Loucy (cell line): ENCODE data around the gene MRPS11.

ENCODE experiments used
- CTCF ChIP-seq: fragments of 200-600 bp; sonication (generic); conservative IDR thresholded peaks from 2 replicates; pipeline ENCODE4 v1.5.1; 2014; ENCODE audit warnings: mild to moderate bottlenecking, antibody characterized with exemption, low read length
- EZH2phosphoT487 ChIP-seq: fragments of 200-600 bp; IDR thresholded peaks from 2 replicates; pipeline ENCODE4 v1.6.1; 2018; ENCODE audit warnings: antibody characterized with exemption, mild to moderate bottlenecking, moderate library complexity, borderline replicate concordance

GRCh38 chr15:88438181-88438580 is 29.3 kb upstream of the MRPS11 start:
- TF ChIP-seq CTCF (no peak), EZH2phosphoT487 (no peak)
